Femur (tissue), 1 donor: Measurements from ENCODE around the gene ATXN10.
"Not testable (repeated sequence)": the region's sequence is repeated elsewhere in the genome, so short reads cannot be mapped to it uniquely, and the experiment has no call there.

Experiments used
- DNase-seq: peaks from one replicate; pipeline ENCODE4 v3.0.0-alpha.2; 2017

Gene ATXN10

GRCh38 chr22:45644714-45645113 lies 26.9 kb upstream of the ATXN10 start:
- no peak for DNase-seq

- DNase-seq = no peak
Observed at GRCh38 chr22:45645150-45645525, 26.5 kb upstream of the ATXN10 start.

- DNase-seq = peak; percentile 78
Observed at GRCh38 chr22:45645526-45646414, 25.9 kb upstream of the ATXN10 start.

DNA sequence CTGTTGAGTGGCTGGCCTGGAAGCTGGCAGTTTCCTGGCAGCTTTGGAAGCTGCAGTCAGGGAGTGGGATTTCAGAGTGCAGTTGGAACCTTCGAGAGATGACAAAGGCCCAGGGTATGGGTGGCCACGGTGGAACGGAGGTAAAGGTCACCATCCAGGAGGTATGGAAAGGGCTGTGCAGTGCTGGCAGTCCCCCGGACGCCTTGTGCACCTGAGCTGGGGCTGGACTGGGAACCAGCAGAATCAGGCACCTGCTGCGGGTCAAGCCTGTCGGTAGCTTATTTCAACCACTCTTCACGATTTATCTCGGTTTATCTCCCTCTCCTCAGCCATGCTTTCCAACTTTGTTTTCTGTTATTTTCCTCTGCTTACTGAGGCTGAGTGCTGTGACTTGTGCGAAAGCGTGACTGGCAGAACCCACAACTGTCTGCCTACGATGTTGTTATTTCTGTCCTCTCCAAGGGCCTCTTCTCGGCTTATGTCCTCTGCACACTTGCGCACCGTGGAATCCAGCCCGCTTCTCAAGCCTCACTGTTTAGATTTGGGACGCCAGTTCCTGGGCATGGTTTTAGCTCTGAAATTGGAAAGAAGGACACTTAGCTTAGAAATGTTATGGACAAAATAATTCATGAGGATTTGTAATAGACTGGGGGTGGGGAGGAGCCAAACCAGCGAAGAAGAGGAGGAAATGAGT lies 24.0 kb upstream of the ATXN10 start:
- DNase-seq = no peak

- no peak for DNase-seq
Observed at GRCh38 chr22:45648301-45649117, 23.1 kb upstream of the ATXN10 start.

DNA sequence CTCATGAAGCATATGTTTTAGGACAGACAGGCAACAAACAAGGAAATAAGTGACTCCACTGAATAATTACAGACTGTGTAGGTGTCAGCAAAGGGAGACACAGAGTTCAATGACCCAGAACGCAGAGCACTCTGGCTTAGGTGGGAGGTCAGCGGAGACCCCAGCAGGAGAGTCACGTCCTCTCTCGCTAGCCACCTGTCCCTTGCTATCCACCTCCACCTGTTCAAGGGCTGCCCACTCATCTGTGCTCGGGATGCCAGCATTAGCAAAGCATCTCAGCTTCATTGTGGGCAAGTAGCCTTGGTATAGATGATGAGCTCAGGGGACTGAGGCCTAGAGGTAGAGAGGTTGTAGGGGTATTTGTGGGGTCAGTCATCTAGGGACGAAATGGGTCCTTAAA lies 21.8 kb upstream of the ATXN10 start:
- no peak for DNase-seq

GRCh38 chr22:45650721-45651120 lies 20.9 kb upstream of the ATXN10 start:
- no peak for DNase-seq

DNA sequence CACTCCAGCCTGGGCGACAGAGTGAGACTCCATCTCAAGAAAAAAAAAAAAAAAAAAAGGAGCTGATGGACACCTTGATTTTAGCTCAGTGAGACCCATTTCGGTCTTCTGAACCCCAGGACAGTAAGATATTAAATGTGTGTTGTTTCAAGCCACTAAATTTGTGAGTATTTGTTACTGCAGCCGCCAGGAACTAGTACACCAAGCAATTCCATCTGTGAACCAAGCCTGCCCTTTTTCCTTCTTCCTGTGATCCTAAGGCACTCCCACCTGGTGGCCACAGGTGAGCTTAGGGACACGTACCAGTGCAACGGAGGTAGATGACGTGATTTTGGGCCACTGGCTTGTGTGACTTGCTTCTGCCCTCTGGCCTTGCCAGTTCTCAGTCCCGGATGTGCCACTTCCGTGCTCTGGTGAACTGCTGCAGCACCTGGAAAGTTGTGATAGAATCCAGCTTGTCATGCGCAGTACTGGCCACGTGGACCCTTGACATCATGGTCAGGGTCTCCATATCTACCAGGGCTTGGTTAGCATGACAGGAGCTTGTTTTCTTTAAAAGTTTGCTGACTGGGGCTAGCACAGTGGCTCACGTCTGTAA lies 19.6 kb upstream of the ATXN10 start:
- no peak for DNase-seq

DNA sequence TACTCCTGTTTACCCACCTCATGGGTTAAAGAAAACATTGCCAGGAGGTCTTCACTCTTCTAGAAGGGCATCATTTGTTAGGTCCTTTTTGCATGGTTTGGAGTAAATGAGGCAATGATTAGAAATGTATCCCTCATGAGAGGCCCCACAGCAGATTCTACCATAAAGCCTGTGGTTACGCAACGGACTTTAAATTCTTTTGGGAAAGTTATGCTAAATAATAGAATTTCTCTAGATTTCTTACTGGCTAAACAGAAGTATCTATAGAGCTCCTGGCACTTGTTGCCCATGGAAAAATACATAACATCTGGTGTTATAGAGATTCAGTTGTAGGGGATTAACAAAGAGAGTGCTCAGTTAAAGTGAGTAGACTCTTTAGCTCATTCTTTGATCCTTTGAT lies 15.1 kb upstream of the ATXN10 start:
- no peak for DNase-seq

GRCh38 chr22:45657701-45658100 lies 13.9 kb upstream of the ATXN10 start:
- no peak for DNase-seq

DNA sequence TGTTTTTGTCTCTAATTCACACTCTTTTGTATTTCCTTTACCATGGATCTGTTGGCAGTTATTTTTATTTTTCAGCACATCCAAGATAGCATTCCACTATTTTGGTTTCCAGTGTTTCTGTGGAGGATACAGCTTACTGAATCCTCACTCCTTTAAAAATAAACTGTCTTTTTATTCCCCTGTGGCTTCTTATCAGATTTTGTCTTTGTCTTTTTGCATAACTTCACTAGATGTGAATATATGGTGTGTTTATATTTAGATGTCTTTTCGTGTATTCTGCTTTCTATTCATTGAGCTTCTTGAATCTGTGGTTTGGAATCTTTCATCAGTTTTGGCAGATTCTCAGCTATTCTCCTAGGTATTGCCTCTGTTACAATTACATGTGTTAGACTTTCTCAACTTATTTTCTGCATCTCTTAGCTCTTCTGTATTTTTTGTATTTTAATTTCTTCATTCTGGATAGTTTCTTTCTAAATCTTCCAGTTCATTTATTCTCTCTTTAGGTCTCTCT lies 7.4 kb upstream of the ATXN10 start:
- DNase-seq = no peak

DNA sequence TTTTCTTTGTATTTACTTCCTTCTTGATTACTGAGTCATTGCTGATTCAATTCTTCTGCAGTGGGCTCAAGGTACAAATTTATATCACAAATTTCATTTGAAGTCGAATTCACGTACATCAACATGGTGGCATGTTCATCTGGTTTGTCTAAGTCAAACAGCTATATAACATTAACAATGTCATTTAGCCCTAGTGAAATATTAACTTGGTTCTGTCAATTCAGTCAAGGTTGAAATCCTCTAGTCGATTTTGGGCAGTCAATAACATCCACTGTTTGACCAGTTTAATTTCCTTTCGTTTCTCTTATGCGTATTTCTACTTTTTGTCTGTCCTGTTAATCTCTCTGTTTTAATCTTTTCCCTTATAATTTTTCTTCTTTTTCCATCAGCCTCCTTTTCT lies 4.1 kb upstream of the ATXN10 start:
- DNase-seq = no peak

DNA sequence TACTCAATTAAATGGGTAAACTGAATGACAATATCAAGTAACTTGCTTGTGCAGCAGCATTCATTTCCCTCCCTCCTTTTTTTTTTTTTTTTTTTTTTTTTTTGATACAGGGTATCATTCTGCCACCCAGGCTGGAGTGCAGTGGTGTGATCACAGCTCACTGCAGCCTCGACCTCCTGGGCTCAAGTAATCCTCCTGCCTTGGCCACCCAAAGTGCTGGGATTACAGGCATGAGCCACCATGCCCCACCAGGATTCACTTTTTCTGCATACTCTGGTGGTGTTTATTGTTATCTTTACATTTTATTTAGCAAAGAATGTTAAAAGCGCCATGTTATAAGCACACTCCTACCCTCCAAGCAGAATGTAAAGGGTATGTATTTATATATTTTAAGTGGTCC lies 1.3 kb upstream of the ATXN10 start:
- DNase-seq = not testable (repeated sequence)

DNA sequence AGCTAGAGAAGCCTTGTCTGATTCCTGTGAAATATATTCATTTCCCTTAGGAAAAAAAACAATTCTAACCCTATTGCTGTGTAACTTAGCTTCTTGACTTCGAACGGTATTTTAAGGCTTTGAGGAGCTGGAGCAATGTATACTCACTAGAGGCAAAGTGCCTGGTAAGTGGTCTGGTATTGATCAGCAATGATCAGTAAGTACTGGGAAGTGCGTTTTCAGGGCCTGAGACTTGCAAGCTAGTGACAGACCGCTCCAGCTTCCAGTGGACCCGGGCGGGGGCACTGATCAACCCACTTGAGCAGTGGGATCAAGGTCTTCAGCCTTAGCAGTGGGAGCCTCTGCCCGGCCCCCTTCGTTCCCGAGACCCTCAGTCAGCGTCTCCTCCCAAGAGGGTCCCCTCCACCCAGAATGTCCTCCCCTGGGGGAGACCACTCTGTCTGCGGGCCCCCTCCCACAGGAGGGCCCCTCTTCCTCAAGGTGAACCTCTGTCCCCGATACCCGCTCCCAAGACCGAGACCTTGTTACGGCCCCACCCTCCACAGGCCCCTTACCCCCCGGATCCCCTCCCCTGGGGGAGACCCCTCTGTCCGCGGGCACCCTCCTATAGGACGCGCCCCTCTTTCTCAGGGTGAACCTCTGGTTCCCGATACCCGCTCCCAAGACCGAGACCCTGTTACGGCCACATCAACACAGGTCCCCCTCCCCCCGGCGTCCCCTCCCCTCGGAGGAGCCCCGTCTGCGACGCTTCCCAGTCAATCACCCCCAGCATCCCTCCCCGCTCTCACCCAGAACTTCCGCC lies 452 bp upstream of the ATXN10 start:
- peak; percentile 27 for DNase-seq

DNA sequence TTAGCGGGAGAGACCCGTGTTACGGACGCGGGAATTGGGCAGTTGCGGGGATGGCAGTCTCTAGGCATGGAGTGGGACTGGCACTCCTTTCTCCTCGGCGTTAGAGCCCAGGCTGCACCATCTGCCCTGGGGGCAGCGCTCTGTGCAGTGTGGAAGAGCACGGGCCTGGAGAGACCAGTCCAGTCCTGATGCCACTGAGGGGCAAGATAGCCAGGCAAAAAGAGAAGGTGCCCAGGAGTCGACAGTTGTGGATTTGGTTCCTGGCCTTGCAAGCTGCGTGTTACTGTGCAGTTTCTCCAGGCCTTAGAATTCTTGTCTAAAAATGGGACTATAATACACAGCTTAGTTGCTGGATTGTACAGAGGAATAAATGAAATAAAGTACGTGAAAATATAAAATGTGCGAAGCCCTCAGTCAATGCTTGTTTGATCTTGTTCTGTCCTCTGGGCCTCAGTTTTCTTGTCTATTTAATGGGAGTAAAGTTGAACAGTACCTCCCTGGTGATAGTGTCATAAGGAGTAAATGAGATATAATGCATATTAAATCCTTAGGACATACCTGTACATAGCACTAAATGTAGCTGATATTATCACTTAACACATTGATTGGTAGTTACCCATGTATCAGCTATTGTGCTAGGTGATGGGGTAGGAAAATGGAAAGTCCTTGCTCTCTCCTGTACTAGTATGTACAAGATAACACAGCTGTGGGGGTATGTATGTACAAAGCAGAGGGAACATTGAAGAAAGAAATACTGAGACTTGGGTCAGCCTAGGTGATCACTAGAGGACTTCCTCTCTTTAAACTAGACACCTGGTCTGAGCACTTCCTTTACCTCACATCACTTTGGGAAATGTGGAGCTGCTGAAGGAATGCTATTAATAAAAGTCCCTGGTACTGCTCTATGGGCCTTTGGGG lies 1.2 kb downstream of the ATXN10 start:
- no peak for DNase-seq

- no peak for DNase-seq
Observed at GRCh38 chr22:45673482-45674175, 2.0 kb downstream of the ATXN10 start.

GRCh38 chr22:45676024-45676423 lies 4.4 kb downstream of the ATXN10 start:
- DNase-seq = no peak

GRCh38 chr22:45677063-45677462 lies 5.4 kb downstream of the ATXN10 start:
- DNase-seq = no peak

- no peak for DNase-seq
Observed at GRCh38 chr22:45678961-45679912, 7.6 kb downstream of the ATXN10 start.
